ENCODE results near the gene NCK2. TPM values are rescaled to one million over a fixed set of nuclear protein-coding genes. Genes with fewer than 3 reads are reported as not detected.

Gene NCK2
- total RNA-seq, 1 experiment from 2014 or later = 49.2 TPM

DNA sequence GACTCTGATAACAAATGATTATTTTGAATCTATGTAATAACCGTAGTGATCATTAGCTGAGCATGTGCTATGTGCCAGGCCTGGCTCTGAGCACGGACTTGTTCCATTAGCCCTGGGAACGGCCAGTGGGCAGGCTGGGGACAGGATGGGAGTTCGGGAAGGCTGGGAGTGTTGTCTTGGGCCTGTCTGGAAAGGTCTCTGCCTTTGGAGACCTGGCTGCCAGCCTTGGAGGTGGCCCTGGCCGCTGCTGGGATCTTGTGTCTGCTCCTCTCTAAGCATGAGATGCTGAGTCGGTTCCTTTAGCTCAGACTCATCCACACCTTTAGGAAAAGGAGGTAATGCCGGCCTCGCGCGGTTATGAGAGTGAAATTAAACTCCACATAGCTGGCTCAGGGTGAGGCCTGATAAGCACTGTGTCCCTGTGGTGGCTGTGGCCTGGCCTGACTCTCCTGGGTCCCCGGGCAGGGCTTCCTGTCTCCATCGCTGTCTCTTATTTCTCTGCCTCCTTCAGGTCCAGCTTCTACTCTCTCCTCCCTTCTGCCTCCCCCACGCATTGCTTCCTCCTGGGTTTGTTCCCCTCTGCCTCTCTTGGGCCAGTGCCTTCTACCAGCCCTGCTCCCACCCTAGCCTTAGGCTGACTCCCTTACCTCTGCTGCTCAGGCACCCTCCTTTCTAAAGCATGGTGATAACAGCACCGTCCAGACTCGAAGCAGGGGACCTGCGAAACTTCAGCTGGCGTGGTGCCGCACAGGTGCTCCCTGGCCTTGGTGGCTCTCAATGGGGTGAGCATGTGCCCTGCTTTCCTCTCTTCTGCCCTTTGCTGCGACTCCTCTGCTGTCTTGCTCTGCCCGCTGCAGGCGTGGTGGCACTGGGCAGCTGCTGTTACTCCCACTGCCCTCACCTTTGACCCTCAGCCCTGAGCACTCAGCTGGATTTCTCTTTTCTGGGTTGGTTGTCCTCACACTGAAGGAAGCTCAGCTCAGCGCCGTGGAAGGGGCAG lies 41.8 kb downstream of the NCK2 start:
- TF ChIP-seq, protein P1, sequence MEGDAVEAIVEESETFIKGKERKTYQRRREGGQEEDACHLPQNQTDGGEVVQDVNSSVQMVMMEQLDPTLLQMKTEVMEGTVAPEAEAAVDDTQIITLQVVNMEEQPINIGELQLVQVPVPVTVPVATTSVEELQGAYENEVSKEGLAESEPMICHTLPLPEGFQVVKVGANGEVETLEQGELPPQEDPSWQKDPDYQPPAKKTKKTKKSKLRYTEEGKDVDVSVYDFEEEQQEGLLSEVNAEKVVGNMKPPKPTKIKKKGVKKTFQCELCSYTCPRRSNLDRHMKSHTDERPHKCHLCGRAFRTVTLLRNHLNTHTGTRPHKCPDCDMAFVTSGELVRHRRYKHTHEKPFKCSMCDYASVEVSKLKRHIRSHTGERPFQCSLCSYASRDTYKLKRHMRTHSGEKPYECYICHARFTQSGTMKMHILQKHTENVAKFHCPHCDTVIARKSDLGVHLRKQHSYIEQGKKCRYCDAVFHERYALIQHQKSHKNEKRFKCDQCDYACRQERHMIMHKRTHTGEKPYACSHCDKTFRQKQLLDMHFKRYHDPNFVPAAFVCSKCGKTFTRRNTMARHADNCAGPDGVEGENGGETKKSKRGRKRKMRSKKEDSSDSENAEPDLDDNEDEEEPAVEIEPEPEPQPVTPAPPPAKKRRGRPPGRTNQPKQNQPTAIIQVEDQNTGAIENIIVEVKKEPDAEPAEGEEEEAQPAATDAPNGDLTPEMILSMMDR (conservative IDR thresholded peaks at IDR 0.05) = no peak
- no peaks in the 10 kb centered on the region for H4K20me1 ChIP-seq (ENCODE audit: control insufficient read depth, insufficient read depth, insufficient read length)
- H3K9ac ChIP-seq (ENCODE audit: extremely low read depth, insufficient read length, low read length) = no peak overlapping the region
- H3K4me2 ChIP-seq (ENCODE audit: insufficient read depth, insufficient read length, low read length) = no peak overlapping the region
- peaks cover 5% of the 10 kb centered on the region for H3K79me1 ChIP-seq (ENCODE audit: insufficient read depth, low read depth, low read length, poor library complexity, severe bottlenecking)
- peaks cover 8% of the 10 kb centered on the region; the same call in 1 of the 2 replicates for H3K79me2 ChIP-seq (ENCODE audit: insufficient read depth, low read length)
- Mint-ChIP-seq H3K27me3 (ENCODE audit: low read depth) (no peaks in the 10 kb centered on the region), H3K36me3 (ENCODE audit: insufficient read depth in 1 of 3, low read depth in 3 of 3) (no peaks in the 10 kb centered on the region; a peak in 2 of 7 replicates), H3K4me1 (peaks cover 60 to 69% of the 10 kb centered on the region in 2 experiments), H3K4me3 (no peak overlapping the region), H3K27ac (peak overlapping the region; percentile 52 to 91 (median 55); a peak in 6 of 7 replicates), H3K9me3 (no peaks in the 10 kb centered on the region)
- no peaks in the 10 kb centered on the region; the same call in 1 of the 2 replicates for H3K4me1 ChIP-seq (ENCODE audit: insufficient read depth, low read length)
- H2BK12ac ChIP-seq (ENCODE audit: insufficient read length, low read depth, low read length) = no peak overlapping the region
- H4K91ac ChIP-seq (ENCODE audit: insufficient read length, low read depth, low read length) = no peak overlapping the region
- H4K5ac ChIP-seq (ENCODE audit: insufficient read length, low read depth, low read length) = no peak overlapping the region
- no peak overlapping the region for H2AK5ac ChIP-seq (ENCODE audit: insufficient read length, low read length)
- H2BK20ac ChIP-seq (ENCODE audit: low read depth, low read length, poor library complexity, severe bottlenecking) = no peak overlapping the region
- H3K18ac ChIP-seq (ENCODE audit: insufficient read length, low read depth, low read length) = no peak overlapping the region
- H2BK15ac ChIP-seq (ENCODE audit: low read depth, low read length) = no peak overlapping the region
- no CpG with 5 or more reads among the region's 23 CpGs for WGBS (ENCODE audit: extremely low coverage, insufficient read length, low lambda C conversion rate)
- no peaks in the 10 kb centered on the region for H3K9me3 ChIP-seq (ENCODE audit: control insufficient read depth, low read depth, low read length)
- H4K8ac ChIP-seq (replicated peaks; ENCODE audit: insufficient read length, low read depth, low read length) = no peak overlapping the region
- no peak for DNase-seq
- no peak overlapping the region for H3K23ac ChIP-seq (ENCODE audit: insufficient read length, low read depth, low read length)
- H2BK5ac ChIP-seq (ENCODE audit: insufficient read length, low read length) = no peak overlapping the region
- no peak overlapping the region; the same call in 1 of the 2 replicates for H3K14ac ChIP-seq (ENCODE audit: insufficient read depth, low read length)
- no peak overlapping the region for H3T11ph ChIP-seq (ENCODE audit: low read length)
- H2AFZ ChIP-seq (ENCODE audit: low read length) = no peak overlapping the region
- no peak overlapping the region for H2BK120ac ChIP-seq (ENCODE audit: low read depth, low read length, poor library complexity, severe bottlenecking)
- H3K27ac ChIP-seq (ENCODE audit: insufficient read length, low read depth, low read length) = no peak overlapping the region
- H3K27me3 ChIP-seq (ENCODE audit: insufficient read depth, low read length) = no peaks in the 10 kb centered on the region
- H3K56ac ChIP-seq (ENCODE audit: insufficient read length, low read depth, low read length) = no peak overlapping the region
- no peak overlapping the region for H3K4ac ChIP-seq (ENCODE audit: low read depth, low read length)
- peaks cover 2% of the 10 kb centered on the region for H3K23me2 ChIP-seq (ENCODE audit: insufficient read length, low read depth, low read length, poor library complexity, severe bottlenecking)
